HCT116 (cell line): ENCODE data around the gene NTNG1. TPM values are rescaled to one million over a fixed set of nuclear protein-coding genes. Genes with fewer than 3 reads are reported as not detected.

Source experiments
- ATAC-seq: fragments of 200-7000 bp; cut with Tn5 transposase; 2 replicates; pipeline ENCODE4 v1.9.1; 2020; ENCODE audit warnings: mild to moderate bottlenecking, moderate library complexity
- BruUV-seq: library from RNA; stranded (reverse); fragments of 400-500 nt; replicated peaks from 2 replicates; lab custom pipeline; 2021; lab: Mats Ljungman, UMichigan
- CTCF ChIA-PET: fragments of 300-600 bp; sonication (Branson Sonifier 250); formaldehyde crosslinking; loops from one replicate; lab custom pipeline; 2021; ENCODE audit warnings: antibody characterized with exemption; lab: Charles Lee
- POLR2A ChIA-PET: fragments of 300-600, 350-600 bp; sonication (Branson Sonifier 250); formaldehyde crosslinking; loops from one replicate; lab custom pipeline; 2021; ENCODE audit warnings: antibody characterized with exemption; lab: Charles Lee
- RAD21 ChIA-PET, 2 experiments: fragments of 300-600 bp; sonication (Branson Sonifier 250); formaldehyde crosslinking; loops; one replicate each; lab custom pipeline; 2023; ENCODE audit warnings: low total read pairs in 2 of 2; ENCODE audit not compliant: uncharacterized antibody in 2 of 2, unreplicated experiment in 2 of 2, low non-redundant PET in 1 of 2; lab: Charles Lee
- DNase-seq: peaks from one replicate; pipeline ENCODE4 v3.0.0-alpha.2; 2010; ENCODE audit warnings: low read depth, low spot score
- H2AFZ ChIP-seq: fragments of 200-600 bp; shearing (Covaris generic), sonication (generic); 2 replicates; pipeline ENCODE4 v1.6.1; 2017; ENCODE audit warnings: low read depth, mixed run types, mixed read lengths, antibody characterized with exemption, low read length; ENCODE audit not compliant: poor library complexity, severe bottlenecking
- H3K27ac ChIP-seq: 2 replicates; pipeline ENCODE4 v1.5.1; 2012; ENCODE audit warnings: low read depth, low read length
- H3K27me3 ChIP-seq: fragments of 200-600 bp; sonication (generic); 2 replicates; pipeline ENCODE4 v1.6.1; 2016; ENCODE audit warnings: mixed run types, low read length, mixed read lengths; ENCODE audit not compliant: insufficient read depth
- H3K36me3 ChIP-seq, 2 experiments: fragments of 200-500 bp in 1 of 2; fragments of 200-600 bp in 1 of 2; sonication (Bioruptor generic) in 1 of 2; sonication (generic) in 1 of 2; 2 replicates each; pipeline versions ENCODE4 v1.5.1 to v1.6.1; 2014 to 2016; ENCODE audit warnings: low read length in 2 of 2, inconsistent platforms in 1 of 2, mixed read lengths in 1 of 2, mixed run types in 1 of 2; ENCODE audit not compliant: insufficient read depth in 2 of 2, control insufficient read depth in 1 of 2
- H3K4me1 ChIP-seq, 2 experiments: fragments of 200-600 bp in 1 of 2; sonication (generic) in 1 of 2; 2 replicates each; pipeline versions ENCODE4 v1.5.1 to v1.6.1; 2012 to 2017; ENCODE audit warnings: low read length in 2 of 2, inconsistent platforms in 1 of 2, mild to moderate bottlenecking in 1 of 2, mixed read lengths in 1 of 2, mixed run types in 1 of 2, moderate library complexity in 1 of 2; ENCODE audit not compliant: insufficient read depth in 2 of 2, control insufficient read depth in 1 of 2
- H3K4me2 ChIP-seq: fragments of 200-600 bp; sonication (generic); 2 replicates; pipeline ENCODE4 v1.6.1; 2017; ENCODE audit warnings: mixed run types, low read length, mixed read lengths
- H3K4me3 ChIP-seq, 2 experiments: fragments of 200-600 bp in 1 of 2; sonication (generic) in 1 of 2; replicated peaks in 1 of 2; 2 replicates each; pipeline ENCODE4 v1.5.1; 2011 to 2016; ENCODE audit warnings: low read length in 2 of 2, control low read depth in 1 of 2, low read depth in 1 of 2, mild to moderate bottlenecking in 1 of 2, mixed read lengths in 1 of 2, mixed run types in 1 of 2
- H3K79me2 ChIP-seq: fragments of 200-600 bp; sonication (generic); 2 replicates; pipeline ENCODE4 v1.6.1; 2017; ENCODE audit warnings: mild to moderate bottlenecking, mixed run types, low read length, moderate library complexity, mixed read lengths; ENCODE audit not compliant: insufficient read depth
- H3K9ac ChIP-seq: fragments of 200-600 bp; sonication (generic); 2 replicates; pipeline ENCODE4 v1.6.1; 2016; ENCODE audit warnings: low read length, mixed read lengths
- H3K9me2 ChIP-seq: fragments of 200-600 bp; sonication (generic), shearing (Covaris generic); 2 replicates; pipeline ENCODE4 v1.6.1; 2017; ENCODE audit warnings: mixed run types, mild to moderate bottlenecking, moderate library complexity; ENCODE audit not compliant: insufficient read depth
- H3K9me3 ChIP-seq, 2 experiments: fragments of 200-500 bp in 1 of 2; fragments of 200-600 bp in 1 of 2; sonication (Bioruptor generic) in 1 of 2; sonication (generic) in 1 of 2; 2 replicates each; pipeline ENCODE4 v1.6.1; 2014 to 2017; ENCODE audit warnings: low read length in 2 of 2, mixed read lengths in 2 of 2, inconsistent platforms in 1 of 2, low read depth in 1 of 2, mild to moderate bottlenecking in 1 of 2, mixed run types in 1 of 2, moderate library complexity in 1 of 2; ENCODE audit not compliant: control insufficient read depth in 1 of 2, insufficient read depth in 1 of 2
- H4K20me1 ChIP-seq: fragments of 200-600 bp; sonication (generic), shearing (Covaris generic); 2 replicates; pipeline ENCODE4 v1.6.1; 2017; ENCODE audit warnings: mixed run types, mild to moderate bottlenecking, moderate library complexity; ENCODE audit not compliant: insufficient read depth
- EZH2 ChIP-seq: fragments of 200-600 bp; sonication (generic); IDR thresholded peaks from 2 replicates; pipeline ENCODE4 v1.6.1; 2017; ENCODE audit warnings: antibody characterized with exemption, mixed run types
- FOSL1 ChIP-seq: IDR thresholded peaks from 2 replicates; pipeline ENCODE4 v1.6.1; 2012; ENCODE audit warnings: low read depth
- RAD21 ChIP-seq: IDR thresholded peaks from 2 replicates; pipeline ENCODE4 v1.6.1; 2012; ENCODE audit warnings: low read depth, mild to moderate bottlenecking
- SP1 ChIP-seq: IDR thresholded peaks from 2 replicates; pipeline ENCODE4 v1.6.1; 2012; ENCODE audit warnings: low read depth
- SRF ChIP-seq: IDR thresholded peaks from 2 replicates; pipeline ENCODE4 v1.6.1; 2012; ENCODE audit warnings: low read depth
- TCF7L2 ChIP-seq: IDR thresholded peaks from 2 replicates; pipeline ENCODE4 v1.7.0; 2011; ENCODE audit warnings: borderline replicate concordance, inconsistent platforms; ENCODE audit not compliant: insufficient read depth, insufficient read length; ENCODE audit errors: extremely low read depth
- ZFX ChIP-seq: fragments of 450-650 bp; IDR thresholded peaks from 2 replicates; pipeline ENCODE4 v1.6.1; 2017
- ZNF274 ChIP-seq: fragments of 200-500 bp; sonication (Bioruptor generic); IDR thresholded peaks from 2 replicates; pipeline ENCODE4 v1.6.1; 2014; ENCODE audit warnings: mild to moderate bottlenecking, low read depth, low read length, inconsistent platforms
- intact Hi-C: fragments of 100-400 bp; cut with micrococcal nuclease; formaldehyde crosslinking; loops from 2 replicates; pipeline ENCODE4 v1.10.0; 2022
- total RNA-seq: library from RNA; stranded (reverse); gene quantifications from one replicate; pipeline ENCODE4 v1.2.1, GENCODE V29; 2021; ENCODE audit not compliant: unreplicated experiment
- TF ChIP-seq, protein P1 (sequence below): IDR thresholded peaks from 2 replicates; pipeline ENCODE4 v1.6.1; 2012

NTNG1 gene
- total RNA-seq, 1 experiment from 2014 or later = not detected

DNA sequence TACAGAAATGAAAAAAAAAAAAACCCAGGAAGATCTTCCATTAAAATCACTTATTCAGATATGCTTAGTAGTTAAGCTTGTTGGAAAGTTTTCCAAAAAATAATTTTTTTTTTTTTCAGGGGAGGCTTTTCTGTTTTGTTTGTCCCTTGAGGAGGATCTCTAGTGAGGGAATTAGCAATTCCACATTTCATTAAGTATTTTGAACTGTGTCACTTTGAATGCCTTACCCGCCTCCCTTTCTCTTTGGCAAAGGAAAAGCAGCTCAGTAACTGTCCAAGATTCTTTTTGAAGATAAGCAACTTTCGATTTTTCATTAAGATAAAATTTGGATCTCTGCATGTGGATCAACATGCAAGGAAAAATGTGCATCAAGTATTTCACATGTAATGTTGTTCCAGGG lies 1.8 kb downstream of the NTNG1 start:
- BruUV-seq = no TSS peak
- Histone ChIP-seq H3K4me2 (no peak overlapping the region), H3K9me3 (no peaks in the 10 kb centered on the region; a peak in 1 of 4 replicates), H2AFZ (no peak overlapping the region), H3K9me2 (no peaks in the 10 kb centered on the region), H3K9ac (no peak overlapping the region), H3K4me3 (no peak overlapping the region), H4K20me1 (no peaks in the 10 kb centered on the region), H3K79me2 (no peaks in the 10 kb centered on the region), H3K4me1 (no peaks in the 10 kb centered on the region), H3K27me3 (no peaks in the 10 kb centered on the region), H3K27ac (no peak overlapping the region), H3K36me3 (no peaks in the 10 kb centered on the region)
- RAD21 ChIA-PET = no interaction called here
- intact Hi-C loops = no loop called here
- ATAC-seq (no peak), DNase-seq (no peak)
- CTCF ChIA-PET = no interaction called here
- POLR2A ChIA-PET = no interaction called here
- no peak for TF ChIP-seq FOSL1
- no peak for TF ChIP-seq RAD21
- TF ChIP-seq, protein P1, sequence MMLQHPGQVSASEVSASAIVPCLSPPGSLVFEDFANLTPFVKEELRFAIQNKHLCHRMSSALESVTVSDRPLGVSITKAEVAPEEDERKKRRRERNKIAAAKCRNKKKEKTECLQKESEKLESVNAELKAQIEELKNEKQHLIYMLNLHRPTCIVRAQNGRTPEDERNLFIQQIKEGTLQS = no peak
- no peak for TF ChIP-seq ZFX

DNA sequence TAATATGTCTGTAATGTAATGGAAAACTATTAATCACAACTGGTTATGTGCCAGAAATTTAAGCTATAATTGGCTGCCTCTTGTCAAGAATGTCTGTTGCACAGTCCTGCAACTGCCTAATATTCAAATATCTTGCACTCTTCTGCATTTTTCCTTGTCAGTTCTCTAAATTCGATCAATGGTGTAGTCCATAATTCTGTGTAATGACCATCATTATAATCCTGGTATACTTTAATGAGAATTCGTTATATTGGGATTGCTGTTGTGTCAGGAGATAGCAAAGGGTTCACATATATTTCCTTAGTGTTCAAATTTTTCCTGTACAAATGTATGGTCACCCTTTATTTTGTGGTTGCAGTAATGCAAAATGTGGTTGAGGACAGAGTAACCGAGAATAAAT lies 4.8 kb downstream of the NTNG1 start:
- TF ChIP-seq ZNF274 = no peak
- TF ChIP-seq TCF7L2 = no peak
- no peak for TF ChIP-seq SRF
- TF ChIP-seq EZH2 = no peak
- no peak for TF ChIP-seq SP1
- Histone ChIP-seq H3K36me3 (no peaks in the 10 kb centered on the region), H3K9me2 (no peaks in the 10 kb centered on the region), H3K79me2 (no peaks in the 10 kb centered on the region), H3K4me3 (no peak overlapping the region), H3K9me3 (no peaks in the 10 kb centered on the region; a peak in 3 of 4 replicates), H3K4me1 (no peaks in the 10 kb centered on the region), H3K9ac (no peak overlapping the region), H3K27me3 (no peaks in the 10 kb centered on the region), H4K20me1 (no peaks in the 10 kb centered on the region), H3K4me2 (no peak overlapping the region), H3K27ac (no peak overlapping the region), H2AFZ (no peak overlapping the region)
- CTCF ChIA-PET = no interaction called here
- POLR2A ChIA-PET = no interaction called here
- DNase-seq = no peak
- RAD21 ChIA-PET = no interaction called here
- intact Hi-C loops = no loop called here
- no TSS peak for BruUV-seq
- ATAC-seq = no peak
